Choroid plexus epithelial cell (primary cell): ENCODE measurements around the gene CBLIF.
"Not testable (repeated sequence)": the region's sequence is repeated elsewhere in the genome, so short reads cannot be mapped to it uniquely, and the experiment has no call there.

ENCODE experiments used
- DNase-seq: peaks from one replicate; pipeline ENCODE4 v3.0.0-alpha.2; 2010; ENCODE audit warnings: low read depth
- H3K4me3 ChIP-seq: 2 replicates; pipeline ENCODE4 v1.5.1; 2011; ENCODE audit warnings: low read depth, mild to moderate bottlenecking, control low read depth, low read length, moderate library complexity
- TF ChIP-seq, protein P1 (sequence below): conservative IDR thresholded peaks from 2 replicates; pipeline ENCODE4 v1.5.1; 2011; ENCODE audit warnings: low read depth, mild to moderate bottlenecking, control low read depth, inconsistent platforms, low read length, moderate library complexity

The CBLIF gene

DNA sequence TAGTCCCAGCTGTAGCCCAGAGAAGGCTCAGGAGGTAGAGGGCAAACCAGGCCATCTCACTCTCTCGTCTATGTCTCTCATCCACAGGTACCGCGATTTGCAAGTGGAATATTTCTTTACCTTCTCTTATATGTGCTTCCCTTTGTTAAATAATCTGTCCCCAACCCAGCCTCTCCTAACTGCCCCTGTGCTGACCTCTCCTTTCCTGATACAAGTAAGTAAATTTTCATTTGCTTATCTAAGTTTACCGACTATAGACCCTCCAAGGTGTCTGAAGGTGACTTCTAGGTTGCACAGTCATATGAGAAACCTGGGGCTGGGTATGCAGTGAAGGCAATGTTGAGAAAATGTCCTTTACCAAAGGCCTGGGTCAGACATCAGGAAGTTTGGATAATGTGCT, at the start of gene CBLIF:
Gene CBLIF (minus strand): TSS at position 101 of the 400 bp plus-strand sequence. CDS start 46 bp downstream, at position 55.
- H3K4me3 ChIP-seq: no peak within 1 kb of the TSS
- DNase-seq: no peak
- TF ChIP-seq, protein P1, sequence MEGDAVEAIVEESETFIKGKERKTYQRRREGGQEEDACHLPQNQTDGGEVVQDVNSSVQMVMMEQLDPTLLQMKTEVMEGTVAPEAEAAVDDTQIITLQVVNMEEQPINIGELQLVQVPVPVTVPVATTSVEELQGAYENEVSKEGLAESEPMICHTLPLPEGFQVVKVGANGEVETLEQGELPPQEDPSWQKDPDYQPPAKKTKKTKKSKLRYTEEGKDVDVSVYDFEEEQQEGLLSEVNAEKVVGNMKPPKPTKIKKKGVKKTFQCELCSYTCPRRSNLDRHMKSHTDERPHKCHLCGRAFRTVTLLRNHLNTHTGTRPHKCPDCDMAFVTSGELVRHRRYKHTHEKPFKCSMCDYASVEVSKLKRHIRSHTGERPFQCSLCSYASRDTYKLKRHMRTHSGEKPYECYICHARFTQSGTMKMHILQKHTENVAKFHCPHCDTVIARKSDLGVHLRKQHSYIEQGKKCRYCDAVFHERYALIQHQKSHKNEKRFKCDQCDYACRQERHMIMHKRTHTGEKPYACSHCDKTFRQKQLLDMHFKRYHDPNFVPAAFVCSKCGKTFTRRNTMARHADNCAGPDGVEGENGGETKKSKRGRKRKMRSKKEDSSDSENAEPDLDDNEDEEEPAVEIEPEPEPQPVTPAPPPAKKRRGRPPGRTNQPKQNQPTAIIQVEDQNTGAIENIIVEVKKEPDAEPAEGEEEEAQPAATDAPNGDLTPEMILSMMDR: no peak

DNA sequence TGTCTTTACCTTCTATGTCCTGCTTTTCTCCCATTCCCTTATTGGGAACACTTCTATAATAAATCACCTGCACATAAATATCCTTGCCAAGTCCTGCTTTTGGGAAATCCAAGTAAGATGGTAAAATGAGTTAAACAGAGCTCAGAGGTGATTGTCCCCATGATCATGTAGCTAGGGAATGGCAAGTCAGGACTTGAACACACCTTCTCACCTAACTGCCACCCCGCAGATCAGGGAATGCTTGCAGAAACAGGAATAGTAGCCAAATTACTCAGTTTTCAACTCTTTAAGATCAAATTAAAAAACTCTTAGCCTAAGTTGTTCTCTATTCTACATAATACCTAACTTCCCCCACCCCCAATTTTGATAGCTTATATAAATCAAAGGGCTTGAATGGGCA, 49.3 kb upstream of the CBLIF start:
- TF ChIP-seq, protein P1: no peak
- no peak for DNase-seq
- H3K4me3 ChIP-seq: no peak overlapping the region

DNA sequence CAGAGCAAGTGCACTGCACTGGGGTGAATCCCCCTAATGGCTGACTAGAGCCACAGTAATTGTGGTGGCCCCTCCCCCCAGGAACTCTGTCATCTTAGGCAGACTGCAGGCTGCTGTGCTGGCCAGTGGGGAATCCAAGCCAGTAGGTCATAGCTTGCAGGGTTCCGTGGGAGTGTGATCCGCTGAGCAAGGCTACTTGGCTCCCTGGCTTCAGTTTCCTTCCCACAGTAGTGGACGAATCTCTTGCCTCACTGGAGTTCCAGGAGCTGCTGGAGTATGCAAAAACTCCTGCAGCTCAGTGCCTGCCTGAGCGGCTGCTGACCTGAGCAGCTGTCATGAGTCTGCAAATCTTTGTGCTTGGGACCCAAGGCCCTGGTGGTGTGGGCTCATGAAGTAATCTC, 46.5 kb upstream of the CBLIF start:
- peak; percentile 18 for DNase-seq
- TF ChIP-seq, protein P1: no peak
- H3K4me3 ChIP-seq: no peak overlapping the region

DNA sequence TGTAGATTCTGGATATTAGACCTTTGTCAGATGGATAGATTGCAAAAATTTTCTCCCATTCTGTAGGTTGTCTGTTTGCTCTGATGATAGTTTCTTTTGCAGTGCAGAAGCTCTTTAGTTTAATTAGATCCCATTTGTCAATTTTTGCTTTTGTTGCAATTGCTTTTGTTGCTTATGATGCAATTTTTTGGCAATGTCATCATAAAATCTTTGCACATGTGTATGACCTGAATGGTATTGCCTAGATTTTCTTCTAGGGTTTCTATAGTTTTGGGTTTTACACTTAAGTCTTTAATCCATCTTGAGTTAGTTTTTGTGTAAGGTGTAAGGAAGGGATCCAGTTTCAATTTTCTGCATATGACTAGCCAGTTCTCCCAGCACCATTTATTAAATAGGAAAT, 41.9 kb upstream of the CBLIF start:
- not testable (repeated sequence) for H3K4me3 ChIP-seq, DNase-seq

DNA sequence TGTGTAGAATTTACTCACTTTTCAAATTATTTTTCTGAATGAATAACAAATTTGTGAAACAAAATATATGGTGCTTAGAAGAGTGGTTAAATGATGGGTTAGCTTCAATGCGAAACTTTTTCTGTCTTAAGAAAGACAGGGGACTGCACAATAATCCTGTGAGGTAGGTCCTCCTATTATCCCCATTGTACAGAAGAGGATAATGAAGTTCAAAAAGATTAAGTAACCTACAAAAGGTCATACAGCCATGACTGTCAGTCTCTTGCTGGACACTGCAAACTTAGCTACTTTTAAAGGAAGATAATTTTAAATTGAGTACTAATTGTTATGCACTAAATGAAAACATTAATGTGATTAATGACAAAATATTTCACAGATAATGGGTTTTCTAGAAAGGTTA, 38.3 kb upstream of the CBLIF start:
- no peak for DNase-seq
- TF ChIP-seq, protein P1: no peak
- H3K4me3 ChIP-seq: no peak overlapping the region

DNA sequence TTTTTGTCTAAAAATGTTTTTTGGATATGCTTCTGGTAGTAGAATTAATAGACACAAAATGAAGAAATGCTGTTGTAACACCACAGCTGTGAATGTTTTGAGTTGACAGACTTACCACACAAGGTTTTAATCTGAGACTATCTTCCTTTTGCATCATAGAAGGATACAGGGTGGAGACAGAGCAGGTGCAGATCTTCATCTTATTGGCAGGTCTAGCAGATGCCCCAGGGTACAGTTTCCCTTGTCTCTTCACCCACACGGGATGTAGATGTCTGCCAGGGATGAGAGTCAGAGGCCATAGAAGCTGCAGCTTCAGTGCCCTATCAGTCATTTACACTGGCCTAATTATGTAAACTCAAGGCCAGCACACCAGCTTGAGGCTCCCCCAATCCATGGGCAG, 34.3 kb upstream of the CBLIF start:
- TF ChIP-seq, protein P1: no peak
- H3K4me3 ChIP-seq: no peak overlapping the region
- no peak for DNase-seq

DNA sequence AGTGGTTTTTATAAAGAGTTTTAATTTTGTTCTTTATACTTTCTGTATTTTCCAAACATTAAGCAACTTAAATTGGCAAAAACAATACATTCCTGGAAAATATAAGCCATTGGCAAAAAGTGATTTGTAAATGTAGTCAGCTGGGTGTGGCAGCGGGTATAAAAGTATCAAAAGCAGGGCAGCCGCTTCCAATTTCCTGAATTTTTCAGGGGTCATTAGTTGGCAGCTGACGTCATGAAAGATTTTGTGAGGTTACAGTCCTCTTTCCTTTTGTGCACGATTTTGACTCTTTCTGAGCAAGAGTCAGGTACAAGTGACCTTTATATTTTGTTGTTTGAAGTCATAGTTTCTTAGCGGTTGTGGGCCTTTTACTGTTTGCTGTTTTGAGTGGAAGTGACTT, 33.3 kb upstream of the CBLIF start, which contains the start of gene OOSP3:
Gene OOSP3 (plus strand): TSS at position 208 of the 400 bp plus-strand sequence. CDS start 27 bp downstream, at position 235.
- TF ChIP-seq, protein P1: no peak
- no peak for DNase-seq
- no peak within 1 kb of the TSS for H3K4me3 ChIP-seq
